Kidney (tissue), 14 donors: ENCODE results near the gene TMEM132A. TPM values are rescaled to one million over a fixed set of nuclear protein-coding genes. Genes with fewer than 3 reads are reported as not detected.

Experiments used
- DNase-seq, 5 donors: peaks; one replicate each; pipeline ENCODE4 v3.0.0-alpha.2; 2013 to 2020
- FAIRE-seq: peaks from 2 replicates; lab custom pipeline; 2012; peaks lifted over from hg19 to GRCh38; lab: Jason Lieb, UNC
- H3K27ac ChIP-seq, 2 donors: one replicate each; pipeline ENCODE4 v1.7.0; 2013; ENCODE audit warnings: low read depth in 2 of 2, low read length in 2 of 2, inconsistent platforms in 1 of 2
- H3K27me3 ChIP-seq: one replicate; pipeline ENCODE4 v1.7.1; 2013; ENCODE audit warnings: low read length, inconsistent platforms; ENCODE audit not compliant: control insufficient read depth, insufficient read depth
- H3K36me3 ChIP-seq, 3 donors: one replicate each; pipeline versions ENCODE4 v1.7.0 to v1.7.1; 2013; ENCODE audit warnings: low read length in 3 of 3, control low read depth in 1 of 3, inconsistent platforms in 1 of 3; ENCODE audit not compliant: insufficient read depth in 3 of 3, control insufficient read depth in 2 of 3
- H3K4me1 ChIP-seq, 3 donors: one replicate each; pipeline versions ENCODE4 v1.7.0 to v1.7.1; 2013; ENCODE audit warnings: low read length in 3 of 3, inconsistent platforms in 1 of 3, low read depth in 1 of 3; ENCODE audit not compliant: control insufficient read depth in 2 of 3, insufficient read depth in 2 of 3
- H3K4me3 ChIP-seq, 3 donors: one replicate each; pipeline versions ENCODE4 v1.7.0 to v1.8.1; 2013; ENCODE audit warnings: low read length in 3 of 3, control low read depth in 1 of 3, inconsistent platforms in 1 of 3
- H3K9ac ChIP-seq, 3 donors: one replicate each; pipeline versions ENCODE4 v1.7.0 to v1.7.1; 2013; ENCODE audit warnings: low read length in 3 of 3, control low read depth in 1 of 3, inconsistent platforms in 1 of 3
- H3K9me3 ChIP-seq, 3 donors: one replicate each; pipeline versions ENCODE4 v1.7.0 to v1.7.1; 2013; ENCODE audit warnings: low read length in 3 of 3, control low read depth in 1 of 3, inconsistent platforms in 1 of 3; ENCODE audit not compliant: control insufficient read depth in 2 of 3, insufficient read depth in 1 of 3
- CTCF ChIP-seq: IDR thresholded peaks from 3 replicates; pipeline ENCODE4 v1.5.1; 2012; ENCODE audit warnings: mild to moderate bottlenecking, moderate library complexity, borderline replicate concordance; ENCODE audit not compliant: insufficient read depth; ENCODE audit errors: extremely low read depth
- intact Hi-C: fragments of 100-400 bp; cut with DNase I; formaldehyde crosslinking; loops from one replicate; pipeline ENCODE4 v1.11.1; 2022
- polyA plus RNA-seq: library from polyadenylated mRNA; stranded (reverse); fragments of 350-450 nt; fragmentation: Illumina TruSeq; extraction: RNeasy Lipid Tissue Mini Kit (QIAGEN cat#74804); gene quantifications from one replicate; pipeline ENCODE4 v1.2.3, GENCODE V29; 2014; ENCODE audit warnings: low read depth, low replicate concordance; ENCODE audit not compliant: insufficient read depth
- total RNA-seq: library from RNA; stranded (reverse); fragmentation: NEBNext Ultra II Directional; extraction: Animal tissue kit (Norgen Biotek cat#: 25700); gene quantifications from one replicate; pipeline ENCODE4 v1.2.1, GENCODE V29; 2021
- donor health status: control.
- donor health status: control.
- donor health status: control.
- donor health status: control.
- donor health status: control.
- donor health status: DM: yes; HTN: yes; CAD: no.
- donor health status: Normal renal cell carcinoma (clear cell type).

The TMEM132A gene
- total and polyA plus RNA-seq, 2 donors from 2014 or later = 17.2 to 19.1 TPM

GRCh38 chr11:60933416-60934123 lies 9.3 kb downstream of the TMEM132A start:
- H3K36me3 ChIP-seq = no peaks in the 10 kb centered on the region
- no peak overlapping the region for H3K4me3 ChIP-seq
- intact Hi-C loops = no loop called here
- no peak for FAIRE-seq
- no peak for DNase-seq
- no peaks in the 10 kb centered on the region for H3K9me3 ChIP-seq
- H3K27me3 ChIP-seq = no peaks in the 10 kb centered on the region
- no peak overlapping the region for H3K9ac ChIP-seq
- no peak for TF ChIP-seq CTCF
- no peaks in the 10 kb centered on the region for H3K4me1 ChIP-seq
- H3K27ac ChIP-seq = no peak overlapping the region

GRCh38 chr11:60934124-60934789 lies 10.0 kb downstream of the TMEM132A start:
- no peak for FAIRE-seq
- no peak for TF ChIP-seq CTCF
- Histone ChIP-seq H3K4me1 (no peaks in the 10 kb centered on the region), H3K9me3 (no peaks in the 10 kb centered on the region), H3K36me3 (no peaks in the 10 kb centered on the region), H3K9ac (no peak overlapping the region), H3K4me3 (no peak overlapping the region), H3K27me3 (no peaks in the 10 kb centered on the region), H3K27ac (no peak overlapping the region)
- DNase-seq = no peak
- intact Hi-C loops = no loop called here

GRCh38 chr11:60934790-60935605 lies 10.7 kb downstream of the TMEM132A start:
- no peak for TF ChIP-seq CTCF
- DNase-seq (no peak), FAIRE-seq (no peak)
- intact Hi-C loops = no loop called here
- H3K4me1 ChIP-seq = no peaks in the 10 kb centered on the region
- no peak overlapping the region for H3K9ac ChIP-seq
- H3K9me3 ChIP-seq = no peaks in the 10 kb centered on the region
- H3K27me3 ChIP-seq = no peaks in the 10 kb centered on the region
- no peak overlapping the region for H3K27ac ChIP-seq
- no peaks in the 10 kb centered on the region for H3K36me3 ChIP-seq
- no peak overlapping the region for H3K4me3 ChIP-seq
